ENCODE results near the gene C6orf163.
A peak's percentile ranks its signal among the peaks of the same experiment; 100 is the strongest.
"Not testable (repeated sequence)": the region's sequence is repeated elsewhere in the genome, so short reads cannot be mapped to it uniquely, and the experiment has no call there.

The C6orf163 gene
- total RNA-seq: 0.17 to 4.6 (median 1.0) reads per million in 17 experiments

DNA sequence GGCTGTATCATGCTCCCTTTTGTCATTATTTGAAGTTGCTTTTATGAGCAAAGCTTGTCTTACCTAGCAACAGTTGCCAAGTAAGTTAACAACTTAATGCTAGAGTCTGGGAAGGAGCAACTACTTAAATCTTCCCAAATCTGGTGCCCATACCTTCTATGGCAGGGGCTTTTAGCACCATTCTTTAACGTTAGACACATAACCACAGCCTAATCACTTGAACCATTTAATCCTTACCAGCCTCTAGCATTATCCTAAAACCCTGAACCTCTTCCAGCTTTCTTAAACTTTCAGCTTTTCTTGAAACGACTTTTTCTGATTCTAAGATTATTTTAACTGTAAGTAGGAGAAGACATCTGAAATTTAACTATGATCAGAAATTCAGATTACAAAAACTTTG, at the start of gene C6orf163:
TSS of gene C6orf163 (plus strand) at position 83 of the 400 bp plus-strand sequence. CDS start at position 370, 287 bp downstream.
- no peak for DNase-seq

DNA sequence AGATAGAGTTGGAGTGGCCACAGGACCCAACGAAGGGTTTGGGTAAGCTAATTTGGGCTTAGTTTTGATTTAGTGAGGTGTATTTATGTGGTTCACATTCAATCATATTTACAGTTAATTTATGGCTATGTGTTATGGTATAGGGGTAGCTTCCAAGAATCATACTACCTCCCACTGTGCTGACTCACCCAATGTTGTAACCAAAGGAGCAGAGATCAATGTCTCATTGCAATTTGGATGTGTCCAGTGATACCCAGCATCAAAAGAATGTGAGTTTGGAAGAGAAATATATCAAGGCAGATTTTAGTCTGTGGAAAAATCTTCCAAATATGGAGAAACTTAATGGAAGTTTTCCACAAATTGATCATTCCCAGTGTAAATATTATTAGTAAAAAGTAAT, 47.5 kb upstream of the C6orf163 start:
- DNase-seq: no peak

DNA sequence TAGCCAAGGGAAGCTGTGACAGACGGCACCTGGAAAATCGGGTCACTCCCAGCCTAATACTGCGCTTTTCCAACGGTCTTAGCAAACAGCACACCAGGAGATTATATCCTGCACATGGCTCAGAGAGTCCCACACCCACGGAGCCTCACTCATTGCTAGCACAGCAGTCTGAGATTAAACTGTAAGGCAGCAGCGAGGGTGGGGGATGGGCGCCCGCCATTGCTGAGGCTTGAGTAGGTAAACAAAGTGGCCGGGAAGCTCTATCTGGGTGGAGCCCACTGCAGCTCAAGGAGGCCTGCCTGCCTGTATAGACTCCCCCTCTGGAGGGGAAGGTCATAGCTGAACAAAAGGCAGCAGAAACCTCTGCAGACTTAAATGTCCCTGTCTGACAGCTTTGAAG, 43.3 kb upstream of the C6orf163 start:
- DNase-seq: not testable (repeated sequence)

DNA sequence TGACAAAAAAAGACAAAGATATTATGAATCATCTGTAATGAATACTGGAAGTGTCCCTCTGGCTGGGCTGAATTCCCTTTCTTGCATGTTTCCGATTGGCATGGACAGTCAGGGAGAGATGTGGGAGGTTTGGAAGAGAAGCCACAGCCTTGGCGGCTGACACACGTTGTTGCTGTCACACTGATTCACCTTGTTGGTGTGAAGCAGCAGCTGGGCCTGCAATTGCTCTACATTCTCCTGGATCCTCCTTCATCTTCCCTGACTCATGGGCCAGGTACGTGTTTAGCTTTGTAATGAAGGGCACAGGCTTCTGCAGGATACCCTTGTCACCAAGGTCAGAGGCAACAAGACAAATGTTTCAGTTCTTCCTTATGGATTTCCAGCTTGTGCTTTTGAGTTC, 35.6 kb upstream of the C6orf163 start:
- DNase-seq: no peak

DNA sequence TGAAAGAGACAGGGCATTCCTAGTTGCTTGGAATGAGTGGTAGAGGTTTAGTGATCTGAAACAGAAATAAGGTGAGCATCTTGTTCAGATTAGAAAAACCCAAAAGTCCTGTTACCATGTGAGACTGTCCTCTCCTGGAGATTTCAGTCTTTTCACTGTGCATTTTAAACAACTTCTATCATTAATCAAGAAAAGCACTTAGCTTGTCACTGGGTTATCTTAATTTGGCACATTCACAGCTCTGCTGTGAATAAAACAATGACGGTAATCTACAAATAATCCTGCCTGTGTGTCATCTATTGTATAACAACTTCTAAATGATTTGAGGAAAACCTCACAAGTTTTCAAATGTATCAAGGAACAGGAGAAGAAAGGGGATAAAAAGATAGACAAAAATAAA, 31.8 kb upstream of the C6orf163 start:
- no peak for DNase-seq

DNA sequence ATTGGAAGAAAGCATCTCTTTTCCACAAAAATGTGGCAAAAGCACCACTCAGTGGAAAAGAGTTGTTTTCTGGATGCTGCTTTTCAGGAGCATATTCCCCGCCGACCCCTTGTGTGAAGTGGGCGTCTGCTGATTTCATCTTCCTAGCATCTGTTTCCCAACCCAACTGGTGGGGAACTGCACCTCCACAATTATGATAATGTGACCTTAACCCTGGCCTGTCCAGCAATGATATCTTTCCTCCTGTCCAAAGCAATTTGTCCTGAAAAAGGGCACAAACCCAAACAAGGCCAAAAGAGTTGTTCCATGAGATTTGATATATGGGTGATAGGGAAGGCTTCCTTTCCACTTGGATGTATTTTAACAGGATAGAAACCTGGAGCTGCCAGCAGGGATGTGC, 29.5 kb upstream of the C6orf163 start:
- peak in 1 of 4 experiments; percentile 10 for DNase-seq

DNA sequence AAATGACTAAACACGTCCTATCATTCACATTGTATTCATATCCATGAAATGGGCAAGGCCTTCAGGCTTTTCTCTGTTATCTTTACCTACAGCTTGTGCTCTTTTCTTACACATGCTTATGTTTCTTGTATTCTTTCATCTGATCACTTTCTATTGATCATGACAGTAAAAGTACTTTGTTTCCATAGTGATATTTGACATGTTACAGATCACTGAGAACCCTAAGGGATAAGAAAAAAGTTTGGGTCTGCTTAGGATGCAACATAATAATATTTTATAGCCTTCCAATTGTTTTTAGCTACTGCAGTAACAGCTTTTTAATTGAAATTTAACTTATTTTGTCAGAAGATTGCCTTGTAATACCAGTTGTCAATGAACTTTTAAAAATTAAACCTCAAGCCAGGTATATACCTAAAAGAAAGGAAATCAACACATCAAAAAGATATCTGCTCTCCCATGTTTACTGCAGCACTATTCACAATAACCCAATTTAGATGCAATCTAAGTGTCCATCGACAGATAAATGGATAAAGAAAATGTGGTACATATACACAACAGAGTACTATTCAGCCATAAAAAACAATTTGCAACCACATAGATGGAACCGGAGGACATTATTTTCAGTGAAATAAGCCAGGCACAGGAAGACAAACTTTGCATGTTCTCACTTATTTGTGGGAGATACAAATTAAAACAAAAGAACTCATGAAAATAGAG, 25.2 kb upstream of the C6orf163 start:
- DNase-seq: no peak

DNA sequence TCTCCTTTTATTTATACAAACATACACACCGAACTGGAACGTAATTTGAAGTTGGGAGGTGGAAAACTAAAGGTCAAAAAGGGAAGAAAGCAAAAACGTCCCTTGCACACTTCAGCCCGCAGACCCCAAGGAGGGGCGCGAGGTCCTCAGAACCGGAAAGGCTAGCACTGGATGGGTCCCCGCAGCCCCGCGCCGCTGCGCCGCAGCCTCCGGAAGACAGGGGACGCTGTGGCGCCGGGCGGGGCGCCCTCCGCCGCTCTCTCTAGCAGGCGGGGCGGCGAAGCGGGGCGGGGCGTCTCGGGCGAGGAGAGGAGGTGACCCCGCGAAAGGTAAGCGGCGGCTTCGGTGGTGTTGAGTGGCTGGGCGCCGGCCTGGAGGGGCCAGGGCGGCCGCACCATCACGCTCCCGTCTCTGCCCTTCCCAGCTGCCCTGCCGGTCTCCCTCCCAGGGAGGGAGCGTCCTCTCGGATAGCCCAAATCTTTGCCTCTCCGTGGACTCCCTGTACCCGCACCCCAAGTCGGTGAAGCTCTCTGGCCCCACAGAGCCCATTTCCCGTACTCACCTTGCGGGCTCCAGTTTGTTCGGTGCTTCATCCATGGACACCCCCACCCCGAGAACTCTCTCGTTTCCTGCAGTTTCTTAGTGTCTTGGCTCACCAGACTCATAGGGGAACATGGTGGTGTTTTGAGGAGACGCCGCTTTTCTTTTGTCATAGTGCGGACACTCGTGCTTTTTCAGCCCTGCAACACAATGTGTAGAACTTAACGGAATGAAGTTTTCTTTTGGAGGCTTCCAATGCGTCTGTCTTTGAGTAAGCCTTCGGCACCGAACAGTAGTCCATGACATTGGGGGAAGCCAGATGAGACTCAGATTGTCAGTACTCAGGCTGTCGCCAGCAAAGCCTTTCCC, 22.1 kb upstream of the C6orf163 start, which contains the start of gene SMIM8:
TSS of gene SMIM8 (plus strand) at position 285 of the 909 bp plus-strand sequence. CDS start 14,444 bp downstream, outside the sequence.
- DNase-seq: peak; percentile 83 to 94 (median 90)

DNA sequence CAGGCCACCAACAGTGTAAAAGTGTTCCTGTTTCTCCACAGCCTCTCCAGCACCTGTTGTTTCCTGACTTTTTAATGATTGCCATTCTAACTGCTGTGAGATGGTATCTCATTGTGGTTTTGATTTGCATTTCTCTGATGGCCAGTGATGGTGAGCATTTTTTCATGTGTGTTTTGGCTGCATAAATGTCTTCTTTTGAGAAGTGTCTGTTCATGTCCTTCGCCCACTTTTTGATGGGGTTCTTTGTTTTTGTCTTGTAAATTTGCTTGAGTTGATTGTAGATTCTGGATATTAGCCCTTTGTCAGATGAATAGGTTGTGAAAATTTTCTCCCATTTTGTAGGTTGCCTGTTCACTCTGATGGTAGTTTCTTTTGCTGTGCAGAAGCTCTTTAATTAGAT, 20.7 kb upstream of the C6orf163 start:
- DNase-seq: not testable (repeated sequence)

DNA sequence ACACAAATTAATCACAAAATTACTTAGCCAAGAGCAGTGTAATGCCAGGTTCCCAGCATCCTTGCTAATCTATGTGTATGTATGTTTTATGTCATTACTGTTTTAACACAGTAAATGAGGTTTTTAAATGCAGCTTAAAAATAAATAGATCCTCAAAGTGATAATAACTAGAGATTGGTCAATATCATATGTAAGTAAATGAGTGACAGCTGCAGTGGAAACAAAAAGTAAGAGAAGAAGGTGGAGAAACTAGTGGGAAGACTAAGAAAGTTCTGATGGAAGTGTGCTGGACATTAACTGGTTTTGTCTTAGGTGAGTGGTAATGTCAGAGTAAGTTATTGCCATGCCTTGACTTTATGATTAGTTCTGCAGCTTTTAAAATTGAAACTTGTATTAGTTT, 13.7 kb upstream of the C6orf163 start:
- DNase-seq: no peak

DNA sequence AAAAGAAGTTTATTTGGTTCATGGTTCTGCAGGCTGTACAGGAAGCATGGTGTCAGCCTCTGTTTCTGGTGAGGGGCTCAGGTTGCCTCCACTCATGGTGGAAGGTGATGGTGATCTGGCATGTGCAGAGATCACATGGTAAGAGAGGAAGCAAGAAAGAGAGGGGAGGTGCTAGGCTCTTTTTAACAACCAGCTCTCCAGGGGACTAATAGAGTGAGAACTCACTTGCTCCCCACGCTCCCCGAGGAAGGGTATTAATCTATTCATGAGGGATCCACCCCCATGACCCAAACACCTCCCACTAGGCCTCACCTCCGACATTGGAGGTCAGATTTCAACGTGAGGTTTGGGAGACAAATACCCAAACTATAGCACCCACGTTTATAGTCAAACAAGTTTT, 11.6 kb upstream of the C6orf163 start:
- no peak for DNase-seq

DNA sequence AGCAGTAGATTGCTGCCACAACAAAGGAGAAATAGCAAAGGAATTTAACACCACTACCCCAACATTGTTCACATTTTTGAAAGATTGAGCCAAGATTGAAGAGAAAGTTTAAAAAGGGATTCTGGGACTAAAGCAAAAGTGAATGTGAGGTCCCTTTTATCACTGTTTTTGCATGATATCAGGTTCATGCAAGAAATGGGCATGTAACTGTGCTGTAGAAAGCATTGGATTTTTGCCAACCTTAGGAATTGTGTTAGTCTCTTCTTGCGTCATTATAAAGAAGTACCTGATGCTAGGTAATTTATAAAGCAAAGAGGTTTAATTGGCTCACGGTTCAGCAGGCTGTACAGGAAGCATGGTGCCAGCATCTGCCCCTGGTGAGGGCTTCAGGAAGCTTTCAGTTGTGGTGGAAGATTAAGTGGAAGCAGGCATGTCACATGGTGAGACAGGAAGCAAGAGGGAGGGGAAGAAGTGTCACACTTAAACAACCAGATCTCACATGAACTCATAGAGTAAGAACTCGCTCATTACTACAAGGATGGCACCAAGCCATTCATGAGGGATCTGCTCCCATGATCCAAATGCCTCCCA, 10.9 kb upstream of the C6orf163 start:
- peak in 3 of 4 experiments; percentile 3 to 31 (median 4) for DNase-seq

DNA sequence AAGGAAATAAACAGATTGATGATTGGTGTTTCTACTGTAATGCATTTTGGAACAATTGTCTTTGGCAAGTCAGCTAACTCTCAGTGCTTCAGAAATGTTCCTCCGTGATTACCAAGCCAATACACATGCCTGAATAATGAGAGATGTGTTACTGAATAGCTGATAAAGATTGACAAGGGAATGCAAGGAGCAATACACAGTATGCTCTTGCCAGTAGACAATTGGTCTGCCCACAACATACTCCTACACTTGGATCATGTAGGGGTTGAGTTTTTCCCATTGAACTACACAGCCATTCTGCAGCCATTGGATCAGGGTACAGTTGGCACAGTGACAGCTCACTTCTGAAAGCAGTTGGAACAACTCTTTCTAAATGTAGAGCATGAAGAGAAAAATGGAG, 9.9 kb upstream of the C6orf163 start:
- no peak for DNase-seq

DNA sequence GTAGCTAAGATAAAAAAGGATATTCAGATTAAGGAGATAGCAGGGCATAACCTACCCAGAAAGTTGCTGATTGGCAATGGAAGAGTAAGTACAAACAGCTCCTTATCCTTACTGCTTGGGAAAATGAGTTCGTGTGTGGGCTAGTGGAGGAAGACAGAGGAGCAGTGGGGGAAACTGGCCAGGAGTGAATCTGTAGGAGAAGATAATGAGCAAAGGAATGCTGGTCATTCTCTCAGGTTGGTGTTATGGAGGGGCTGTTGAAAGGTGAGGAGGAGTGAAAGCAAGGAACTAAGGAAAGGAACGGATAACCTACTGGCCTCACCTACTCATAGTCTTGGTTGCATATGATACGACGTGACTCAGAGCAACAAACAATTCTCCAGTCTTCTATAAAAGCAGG, 8.2 kb upstream of the C6orf163 start:
- no peak for DNase-seq

DNA sequence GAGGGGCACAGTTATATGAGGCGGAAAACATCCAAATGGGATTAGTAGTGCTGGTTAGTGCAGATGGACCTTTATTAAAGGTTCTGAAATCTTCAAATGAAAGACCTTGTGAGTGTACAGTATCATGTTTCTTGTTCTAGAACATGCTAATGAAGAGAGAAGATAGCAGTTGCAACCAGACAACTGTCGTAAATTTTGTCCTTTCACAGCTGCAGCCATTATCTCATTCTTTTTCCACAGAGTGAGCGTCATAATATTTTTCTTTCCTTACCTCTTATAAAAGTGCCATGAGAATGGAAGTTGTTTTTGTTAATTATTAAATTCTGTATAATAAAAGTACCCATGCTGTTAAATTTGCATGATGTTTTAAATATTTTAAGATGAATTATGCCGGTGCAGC, 4.4 kb upstream of the C6orf163 start:
- DNase-seq: no peak

DNA sequence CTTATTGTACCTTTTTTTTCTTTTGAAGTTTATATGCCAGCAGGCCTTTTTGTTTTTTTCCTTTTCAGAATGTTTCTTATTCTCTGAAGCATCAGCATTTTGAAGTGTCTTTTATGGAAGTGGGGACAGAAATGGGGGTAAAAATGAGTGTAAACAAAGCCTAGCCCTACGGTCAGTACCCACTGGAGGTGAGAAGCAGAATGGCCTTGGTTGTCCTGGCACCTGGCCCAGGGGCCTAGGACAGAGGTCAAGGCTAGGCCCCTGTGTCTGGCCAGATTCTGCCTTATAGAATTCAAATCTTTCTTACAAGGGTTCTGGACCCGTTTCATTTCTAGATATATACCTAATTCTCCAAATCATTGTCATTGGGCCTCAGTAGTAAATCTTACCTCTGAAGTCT, 3.5 kb upstream of the C6orf163 start:
- no peak for DNase-seq

DNA sequence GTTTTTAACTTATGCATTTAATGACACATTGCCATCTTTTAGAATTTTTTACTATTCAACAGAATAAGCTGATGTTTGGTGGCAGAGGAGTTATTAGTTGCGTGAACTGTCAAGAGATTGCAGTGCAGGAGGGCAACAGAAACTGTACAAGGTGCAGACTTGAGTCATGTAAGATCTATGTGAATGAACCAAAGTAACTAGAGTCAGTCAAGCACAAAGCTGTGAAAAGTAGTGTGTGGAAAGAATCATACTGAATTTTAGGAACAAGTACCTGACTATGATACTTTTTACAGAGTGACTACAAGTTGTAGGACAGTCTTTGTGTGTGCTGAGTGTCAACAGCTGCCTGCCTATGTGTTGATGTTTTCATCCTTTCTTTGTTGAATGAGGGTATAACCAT, 2.7 kb upstream of the C6orf163 start:
- DNase-seq: no peak

DNA sequence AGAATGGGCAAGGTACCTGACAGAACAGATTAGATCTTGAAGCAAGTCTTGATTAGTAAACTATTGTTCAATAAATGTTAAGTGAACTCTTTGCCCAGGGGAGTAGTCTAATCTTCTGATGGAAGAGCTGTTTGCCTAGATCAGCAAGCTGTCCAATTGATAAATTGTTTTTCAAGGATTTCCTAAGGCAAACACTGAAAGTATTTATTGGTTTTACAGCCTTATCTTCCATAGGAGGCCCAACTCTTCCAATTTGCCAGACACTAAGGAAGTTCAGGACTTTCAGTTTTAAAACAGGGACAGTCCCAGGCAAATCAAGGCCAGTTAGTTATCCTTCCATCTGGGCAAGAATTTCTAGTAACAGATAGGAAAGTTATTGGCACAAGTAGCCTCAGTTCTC, 1.8 kb upstream of the C6orf163 start:
- no peak for DNase-seq

DNA sequence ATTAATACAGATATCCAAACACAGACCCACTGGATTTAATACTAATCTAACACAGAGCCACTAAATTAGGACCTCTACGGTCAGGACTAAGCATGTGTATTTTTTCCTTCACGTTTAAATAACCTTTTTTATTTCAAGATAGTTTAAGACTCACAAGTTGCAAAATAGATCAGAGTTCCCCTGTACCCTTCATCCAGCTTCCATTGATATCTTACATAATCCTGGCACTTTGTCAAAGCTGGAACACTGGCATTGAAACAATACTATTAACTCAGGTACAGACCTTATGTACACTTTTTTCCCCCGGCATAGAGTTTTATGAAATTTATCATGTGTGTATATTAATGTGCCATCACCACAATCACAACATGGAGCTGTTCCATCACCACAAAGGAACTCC, 2.1 kb downstream of the C6orf163 start:
- no peak for DNase-seq

DNA sequence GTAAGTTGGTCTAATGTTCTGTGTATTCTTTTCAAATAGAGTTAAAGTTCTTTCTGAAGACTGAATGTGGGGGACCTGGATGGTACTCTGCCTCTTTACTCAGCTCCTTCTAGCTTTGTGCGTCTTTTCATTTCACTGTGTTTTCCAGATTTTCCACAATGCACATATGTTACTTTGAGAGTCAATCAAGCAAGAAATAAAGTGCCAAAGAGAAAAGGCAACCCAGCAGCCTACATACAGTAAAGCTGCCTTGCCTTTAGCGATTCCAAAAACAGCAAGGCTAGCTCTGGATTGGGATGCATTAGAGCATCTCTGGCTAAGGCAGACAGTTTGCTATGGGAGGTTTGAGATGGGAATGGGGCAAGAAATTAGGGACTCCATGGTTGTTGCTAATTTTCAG, 5.3 kb downstream of the C6orf163 start:
- no peak for DNase-seq

DNA sequence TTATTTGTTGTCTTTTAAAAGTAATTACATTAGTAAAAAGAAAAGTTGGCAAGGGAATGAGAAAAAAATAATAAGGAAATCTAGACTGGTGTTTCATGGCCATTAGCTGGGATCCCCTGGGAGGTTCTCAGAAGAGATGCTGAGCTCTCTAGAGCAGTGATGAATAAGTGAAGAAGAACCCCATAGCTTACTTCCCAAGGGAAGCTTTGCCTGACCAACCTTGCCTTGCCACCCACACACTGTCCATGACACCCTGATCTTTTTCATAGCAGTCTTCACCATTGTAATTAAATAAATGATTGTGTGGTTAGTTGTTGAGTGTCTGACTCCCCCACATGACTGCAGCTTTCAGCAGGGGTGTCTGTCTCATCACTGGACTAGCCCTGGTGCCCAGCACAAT, 5.9 kb downstream of the C6orf163 start:
- no peak for DNase-seq

DNA sequence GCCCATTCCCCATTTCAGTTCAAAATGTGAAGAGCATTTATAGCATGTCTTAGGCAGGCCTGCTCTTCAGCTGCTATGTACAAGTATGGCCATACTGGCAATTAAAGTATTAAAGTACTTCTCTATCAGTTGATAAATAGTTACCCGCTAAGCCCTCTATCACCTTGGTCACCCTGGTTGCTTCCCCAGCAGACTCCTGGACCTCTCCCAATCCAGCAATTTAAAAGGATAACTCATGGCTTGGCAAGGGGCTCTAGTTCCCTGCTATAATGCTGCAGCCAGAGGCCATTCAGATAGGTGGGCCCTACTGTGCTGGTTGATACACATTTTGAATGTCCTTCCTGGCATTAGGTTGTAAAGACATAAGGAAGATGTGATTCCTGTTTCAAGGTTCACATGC, 7.0 kb downstream of the C6orf163 start:
- DNase-seq: no peak

DNA sequence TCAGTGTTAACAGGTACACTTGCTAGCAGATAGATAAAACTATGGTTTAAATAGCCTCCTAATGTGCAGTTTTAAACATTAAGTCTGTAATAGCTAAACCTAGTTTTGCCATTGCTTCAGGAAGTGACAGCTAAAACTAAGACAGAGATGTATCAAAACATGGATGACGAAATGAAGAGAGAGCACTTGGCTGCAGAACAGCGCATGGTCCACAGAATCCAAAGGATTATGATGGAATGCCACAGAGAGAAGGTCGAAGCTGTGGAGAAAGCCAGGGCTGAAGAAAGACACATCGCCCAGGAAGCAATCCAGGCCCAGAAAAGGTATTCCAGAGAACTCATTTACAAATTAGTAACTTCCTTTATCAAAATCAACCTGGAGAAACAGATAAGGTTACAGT, 11.6 kb downstream of the C6orf163 start:
- no peak for DNase-seq
